Upper lobe of left lung (tissue), 6 donors: ENCODE data around the gene LCN15. TPM values are rescaled to one million over a fixed set of nuclear protein-coding genes. Genes with fewer than 3 reads are reported as not detected.

Experiments
- ATAC-seq, 2 donors: fragments of 200-7000 bp; cut with Tn5 transposase; one replicate each; pipeline ENCODE4 v1.9.1; 2022; ENCODE audit warnings: mild to moderate bottlenecking in 2 of 2, moderate library complexity in 2 of 2; ENCODE audit not compliant: low FRiP score in 2 of 2
- DNase-seq, 2 donors: peaks; one replicate each; pipeline ENCODE4 v3.0.0-alpha.2; 2019 to 2020
- H3K27ac ChIP-seq, 4 donors: fragments of 200-600 bp; sonication (generic); one replicate each; pipeline ENCODE4 v1.5.1; 2016 to 2019
- H3K27me3 ChIP-seq, 4 donors: fragments of 200-600 bp; sonication (generic); one replicate each; pipeline ENCODE4 v1.5.1; 2017 to 2019
- H3K36me3 ChIP-seq, 4 donors: fragments of 200-600 bp; sonication (generic); one replicate each; pipeline ENCODE4 v1.5.1; 2016 to 2019
- H3K4me1 ChIP-seq, 4 donors: fragments of 200-600 bp; sonication (generic); one replicate each; pipeline ENCODE4 v1.5.1; 2018 to 2019
- H3K4me3 ChIP-seq, 4 donors: fragments of 200-600 bp; sonication (generic); one replicate each; pipeline ENCODE4 v1.5.1; 2017 to 2019; ENCODE audit warnings: mild to moderate bottlenecking in 2 of 4, moderate library complexity in 1 of 4
- H3K9me3 ChIP-seq, 4 donors: fragments of 200-600 bp; sonication (generic); one replicate each; pipeline ENCODE4 v1.5.1; 2018 to 2019
- EP300 ChIP-seq, 4 donors: sonication (generic); formaldehyde crosslinking; IDR thresholded peaks; one replicate each; pipeline ENCODE4 v1.5.1; 2017; ENCODE audit warnings: antibody characterized with exemption in 4 of 4, control low read depth in 2 of 4
- POLR2A ChIP-seq, 4 donors: fragments of 450-650 bp; IDR thresholded peaks; one replicate each; pipeline ENCODE4 v1.5.1; 2016 to 2017; ENCODE audit warnings: antibody characterized with exemption in 4 of 4, mild to moderate bottlenecking in 2 of 4
- POLR2AphosphoS5 ChIP-seq, 2 donors: sonication (generic); formaldehyde crosslinking; IDR thresholded peaks; one replicate each; pipeline ENCODE4 v1.5.1; 2017; ENCODE audit warnings: antibody characterized with exemption in 2 of 2
- WGBS, 2 donors: methylation state at CpG; one replicate each; pipeline ENCODE4 v1.1.5; 2017 to 2018; 5-methylcytosine and 5-hydroxymethylcytosine counted together
- total RNA-seq, 6 donors: library from RNA; depleted of rRNA in 4 of 6; stranded (reverse); fragments of >200 nt in 4 of 6; gene quantifications; one replicate each; pipeline versions ENCODE4 v1.1.0 to v1.2.1, GENCODE V29; 2016 to 2021
- TF ChIP-seq, protein P1 (sequence below), 6 experiments: fragments of 450-650 bp in 4 of 6; fragments of 200-600 bp in 2 of 6; sonication (generic) in 2 of 6; IDR thresholded peaks; one replicate each; pipeline ENCODE4 v1.5.1; 2016 to 2019; ENCODE audit warnings: antibody characterized with exemption in 6 of 6
- donor health status: DM: no; HTN: no; CAD: no; lungs with moderate emphysema.
- donor health status: DM: no; HTN: yes; CAD: no; lungs with severe emphysema.

The LCN15 gene
- total RNA-seq, 6 donors from 2014 or later: 0.23 TPM; not detected in 5

GRCh38 chr9:136741883-136742571 lies 22.3 kb downstream of the LCN15 start:
- no peak for TF ChIP-seq EP300 (IDR thresholded peaks at IDR 0.05)
- TF ChIP-seq POLR2A (IDR thresholded peaks at IDR 0.05): no peak
- no peak for TF ChIP-seq POLR2AphosphoS5 (IDR thresholded peaks at IDR 0.05)
- TF ChIP-seq, protein P1, sequence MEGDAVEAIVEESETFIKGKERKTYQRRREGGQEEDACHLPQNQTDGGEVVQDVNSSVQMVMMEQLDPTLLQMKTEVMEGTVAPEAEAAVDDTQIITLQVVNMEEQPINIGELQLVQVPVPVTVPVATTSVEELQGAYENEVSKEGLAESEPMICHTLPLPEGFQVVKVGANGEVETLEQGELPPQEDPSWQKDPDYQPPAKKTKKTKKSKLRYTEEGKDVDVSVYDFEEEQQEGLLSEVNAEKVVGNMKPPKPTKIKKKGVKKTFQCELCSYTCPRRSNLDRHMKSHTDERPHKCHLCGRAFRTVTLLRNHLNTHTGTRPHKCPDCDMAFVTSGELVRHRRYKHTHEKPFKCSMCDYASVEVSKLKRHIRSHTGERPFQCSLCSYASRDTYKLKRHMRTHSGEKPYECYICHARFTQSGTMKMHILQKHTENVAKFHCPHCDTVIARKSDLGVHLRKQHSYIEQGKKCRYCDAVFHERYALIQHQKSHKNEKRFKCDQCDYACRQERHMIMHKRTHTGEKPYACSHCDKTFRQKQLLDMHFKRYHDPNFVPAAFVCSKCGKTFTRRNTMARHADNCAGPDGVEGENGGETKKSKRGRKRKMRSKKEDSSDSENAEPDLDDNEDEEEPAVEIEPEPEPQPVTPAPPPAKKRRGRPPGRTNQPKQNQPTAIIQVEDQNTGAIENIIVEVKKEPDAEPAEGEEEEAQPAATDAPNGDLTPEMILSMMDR (IDR thresholded peaks at IDR 0.05): no peak
- H3K4me1 ChIP-seq: peaks cover 4 to 33% (median 20%) of the 10 kb centered on the region in 4 donors
- ATAC-seq: no peak
- DNase-seq: peak; percentile 36 to 85
- no peaks in the 10 kb centered on the region for H3K36me3 ChIP-seq
- H3K4me3 ChIP-seq: peak overlapping the region in 1 of 4 donors; percentile 12
- WGBS, 2 donors: 27% methylated on average over 15 to 32 of the region's 32 CpGs
- H3K27ac ChIP-seq: no peak overlapping the region
- no peaks in the 10 kb centered on the region for H3K9me3 ChIP-seq
- H3K27me3 ChIP-seq: peaks cover 0 to 27% (median 12%) of the 10 kb centered on the region in 4 donors

GRCh38 chr9:136740971-136741882 lies 23.1 kb downstream of the LCN15 start:
- peak in 1 of 2 donors; percentile 85 for DNase-seq
- TF ChIP-seq, protein P1 (IDR thresholded peaks at IDR 0.05): no peak
- TF ChIP-seq POLR2AphosphoS5 (IDR thresholded peaks at IDR 0.05) (no peak), EP300 (IDR thresholded peaks at IDR 0.05) (no peak), POLR2A (IDR thresholded peaks at IDR 0.05) (no peak)
- H3K36me3 ChIP-seq: no peaks in the 10 kb centered on the region
- no peaks in the 10 kb centered on the region for H3K9me3 ChIP-seq
- H3K4me3 ChIP-seq: peak overlapping the region in 1 of 4 donors; percentile 12
- no peak for ATAC-seq
- WGBS, 2 donors: 24 to 43% methylated on average over 12 to 32 of the region's 37 CpGs
- H3K27me3 ChIP-seq: peaks cover 0 to 27% (median 12%) of the 10 kb centered on the region in 4 donors
- no peak overlapping the region for H3K27ac ChIP-seq
- H3K4me1 ChIP-seq: peaks cover 4 to 33% (median 20%) of the 10 kb centered on the region in 4 donors

DNA sequence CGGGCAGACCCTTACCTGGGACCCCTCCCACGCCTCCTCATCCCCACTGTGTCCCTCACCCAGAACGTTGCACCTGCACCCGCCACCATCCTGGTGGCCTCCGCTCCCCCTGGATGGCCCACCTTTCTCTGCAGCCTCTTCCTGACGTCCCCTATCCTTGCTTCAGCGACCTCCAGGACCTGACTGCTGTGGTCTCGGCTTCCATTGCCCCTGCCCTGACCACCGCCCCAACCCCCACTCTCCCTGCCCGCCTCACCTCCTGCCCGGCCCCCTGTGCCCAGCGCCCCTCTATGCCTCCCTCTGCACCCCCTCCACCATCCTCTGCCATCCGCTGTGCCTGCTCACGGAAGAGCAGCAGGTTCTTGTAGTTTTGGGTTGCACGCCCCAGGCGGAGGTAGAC lies 23.8 kb downstream of the LCN15 start:
- no peak overlapping the region for H3K4me3 ChIP-seq
- H3K27ac ChIP-seq: no peak overlapping the region
- TF ChIP-seq POLR2A (IDR thresholded peaks at IDR 0.05) (no peak), EP300 (IDR thresholded peaks at IDR 0.05) (no peak), POLR2AphosphoS5 (IDR thresholded peaks at IDR 0.05) (no peak)
- TF ChIP-seq, protein P1 (IDR thresholded peaks at IDR 0.05): no peak
- WGBS, 2 donors: 80 to 86% methylated on average over 15 to 16 of the region's 16 CpGs
- ATAC-seq (no peak), DNase-seq (peak in 1 of 2 donors; percentile 61)
- H3K27me3 ChIP-seq: peaks cover 0 to 27% (median 12%) of the 10 kb centered on the region in 4 donors
- H3K36me3 ChIP-seq: no peaks in the 10 kb centered on the region
- H3K4me1 ChIP-seq: peaks cover 4 to 32% (median 20%) of the 10 kb centered on the region in 4 donors
- H3K9me3 ChIP-seq: no peaks in the 10 kb centered on the region

DNA sequence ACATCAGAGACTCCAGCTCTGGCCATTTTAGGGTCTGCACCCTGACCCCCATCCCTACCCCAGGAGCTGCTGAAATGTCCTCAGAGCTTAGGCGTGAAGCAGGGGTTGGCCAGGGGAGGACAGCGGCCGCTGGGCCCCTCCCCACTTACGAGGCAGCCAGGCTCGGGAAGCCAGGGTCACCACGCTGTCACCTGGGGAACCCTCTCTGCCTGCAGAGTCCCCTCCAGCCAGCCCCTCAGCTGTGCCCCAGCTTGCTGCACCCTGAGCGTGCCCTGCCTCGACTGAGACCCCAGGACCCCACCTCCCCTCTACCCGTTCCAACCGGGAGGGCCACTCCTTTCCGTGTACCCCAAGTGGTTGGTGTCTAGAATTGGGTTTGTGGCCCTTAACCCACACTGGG lies 24.2 kb downstream of the LCN15 start:
- H3K9me3 ChIP-seq: no peaks in the 10 kb centered on the region

More for the DNA sequence above, 24.2 kb downstream of the LCN15 start:
- Histone ChIP-seq H3K4me1 (peaks cover 4 to 28% (median 20%) of the 10 kb centered on the region in 4 donors), H3K4me3 (no peak overlapping the region), H3K27ac (no peak overlapping the region), H3K27me3 (peaks cover 0 to 27% (median 12%) of the 10 kb centered on the region in 4 donors), H3K36me3 (no peaks in the 10 kb centered on the region)
- ATAC-seq (no peak), DNase-seq (peak in 1 of 2 donors; percentile 60)
- 87 to 91% methylated on average over 8 to 11 of the region's 11 CpGs for WGBS, 2 donors
- TF ChIP-seq POLR2AphosphoS5 (IDR thresholded peaks at IDR 0.05) (no peak), POLR2A (IDR thresholded peaks at IDR 0.05) (no peak), EP300 (IDR thresholded peaks at IDR 0.05) (no peak)
- TF ChIP-seq, protein P1 (IDR thresholded peaks at IDR 0.05): no peak
